Breast epithelium (tissue), 3 donors: ENCODE measurements around the gene MTURN.

Experiments
- CTCF ChIP-seq, 3 donors: fragments of 450-650 bp; IDR thresholded peaks; one replicate each; pipeline ENCODE4 v1.5.1; 2016 to 2017; ENCODE audit warnings: antibody characterized with exemption in 3 of 3, mild to moderate bottlenecking in 3 of 3, moderate library complexity in 3 of 3
- POLR2A ChIP-seq: fragments of 450-650 bp; IDR thresholded peaks from one replicate; pipeline ENCODE4 v1.6.1; 2016; ENCODE audit warnings: antibody characterized with exemption, mild to moderate bottlenecking, moderate library complexity
- POLR2AphosphoS5 ChIP-seq, 3 donors: sonication (generic); formaldehyde crosslinking; IDR thresholded peaks; one replicate each; pipeline ENCODE4 v1.6.1; 2017; ENCODE audit warnings: antibody characterized with exemption in 3 of 3

DNA sequence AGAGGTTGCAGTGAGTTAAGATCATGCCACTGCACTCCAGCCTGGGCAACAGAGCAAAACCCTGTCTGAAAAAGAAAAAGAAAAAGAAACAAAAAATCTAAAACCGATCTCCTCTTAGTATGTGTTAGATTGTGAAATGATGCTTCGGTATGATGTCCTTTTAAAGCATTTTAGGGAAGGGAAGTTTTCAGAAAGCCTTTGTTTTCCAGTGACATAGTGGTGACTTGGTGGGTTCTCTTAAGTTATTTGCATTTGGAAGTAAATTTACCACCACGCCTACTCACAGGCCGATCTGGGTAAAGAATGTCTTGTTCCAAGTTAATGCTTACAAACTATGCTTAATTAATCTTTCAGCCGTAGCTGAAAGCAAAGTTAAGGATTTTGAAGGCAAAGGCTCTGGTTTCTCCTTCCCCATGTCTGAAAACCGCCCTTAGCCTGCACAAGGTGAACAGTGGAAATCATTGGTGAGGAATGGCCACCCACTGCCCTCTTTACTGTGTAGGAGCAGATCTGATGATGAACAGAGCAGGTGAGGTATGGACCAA lies 10.7 kb downstream of the MTURN start:
- TF ChIP-seq CTCF (IDR thresholded peaks at IDR 0.05) (no peak), POLR2A (no peak), POLR2AphosphoS5 (IDR thresholded peaks at IDR 0.05) (no peak)
